GM12878 (cell line): ENCODE data around the gene HTR1D. TPM values are rescaled to one million over a fixed set of nuclear protein-coding genes. Genes with fewer than 3 reads are reported as not detected.

ENCODE experiments used
- ATAC-seq: fragments of 200-7000 bp; cut with Tn5 transposase; 3 replicates; pipeline ENCODE4 v1.9.1; 2020; ENCODE audit warnings: mild to moderate bottlenecking, moderate library complexity
- BruUV-seq: library from RNA; stranded (reverse); fragments of 400-500 nt; replicated peaks from 2 replicates; lab custom pipeline; 2021; lab: Mats Ljungman, UMichigan
- CTCF ChIA-PET: fragments of 300-600 bp; sonication (Branson Sonifier 250); formaldehyde crosslinking; extraction: SDS; loops from one replicate; lab custom pipeline; 2021; ENCODE audit warnings: inconsistent platforms; lab: Yijun Ruan, JAX
- POLR2A ChIA-PET: fragments of 350-600 bp; formaldehyde crosslinking; extraction: SDS; loops from one replicate; lab custom pipeline; 2021; ENCODE audit warnings: inconsistent platforms; lab: Charles Lee
- RAD21 ChIA-PET: fragments of 300-600 bp; sonication (Branson Sonifier 250); formaldehyde crosslinking; loops from one replicate; lab custom pipeline; 2023; ENCODE audit warnings: antibody characterized with exemption; ENCODE audit not compliant: unreplicated experiment; lab: Charles Lee
- SMC1A ChIA-PET: fragments of 300-600 bp; sonication (Branson Sonifier 250); formaldehyde crosslinking; loops from one replicate; lab custom pipeline; 2023; ENCODE audit not compliant: unreplicated experiment, uncharacterized antibody; lab: Charles Lee
- DNase-seq: peaks from one replicate; pipeline ENCODE4 v3.0.0-alpha.2; 2011; ENCODE audit warnings: low read depth, low spot score
- FAIRE-seq: peaks from 3 replicates; lab custom pipeline; 2011; peaks lifted over from hg19 to GRCh38; lab: Jason Lieb, UNC
- H2AFZ ChIP-seq: 2 replicates; pipeline ENCODE4 v1.6.0; 2011; ENCODE audit warnings: low read depth, low read length, control low read depth; ENCODE audit not compliant: control insufficient read depth
- H3K27ac ChIP-seq: 2 replicates; pipeline ENCODE4 v1.5.1; 2011; ENCODE audit warnings: control low read depth; ENCODE audit not compliant: control insufficient read depth, insufficient read depth
- H3K27me3 ChIP-seq, 2 experiments: replicated peaks in 1 of 2; 2 replicates each; pipeline versions ENCODE4 v1.6.0 to v1.6.1; 2011; ENCODE audit warnings: low read length in 1 of 2; ENCODE audit not compliant: control insufficient read depth in 2 of 2, insufficient read depth in 2 of 2
- H3K36me3 ChIP-seq, 2 experiments: 2 replicates each; pipeline ENCODE4 v1.5.1; 2011; ENCODE audit warnings: low read length in 1 of 2; ENCODE audit not compliant: control insufficient read depth in 2 of 2, insufficient read depth in 2 of 2
- H3K4me1 ChIP-seq: 2 replicates; pipeline ENCODE4 v1.6.1; 2011; ENCODE audit warnings: mild to moderate bottlenecking, low read length, moderate library complexity, mixed read lengths; ENCODE audit not compliant: control insufficient read depth, insufficient read depth
- H3K4me2 ChIP-seq: 2 replicates; pipeline ENCODE4 v1.6.0; 2011; ENCODE audit warnings: control low read depth; ENCODE audit not compliant: control insufficient read depth, insufficient read depth
- H3K4me3 ChIP-seq: fragments of 200-600 bp; sonication (generic); 2 replicates; pipeline ENCODE4 v1.5.1; 2016
- H3K79me2 ChIP-seq: 2 replicates; pipeline ENCODE4 v1.6.0; 2011; ENCODE audit warnings: low read length; ENCODE audit not compliant: control insufficient read depth, insufficient read depth
- H3K9ac ChIP-seq: 2 replicates; pipeline ENCODE4 v1.8.0; 2011; ENCODE audit warnings: low read length, control low read depth, mixed read lengths; ENCODE audit not compliant: control insufficient read depth, insufficient read depth
- H3K9me3 ChIP-seq: replicated peaks from 3 replicates; pipeline ENCODE4 v1.5.1; 2011; ENCODE audit warnings: mild to moderate bottlenecking, low read length; ENCODE audit not compliant: control insufficient read depth, insufficient read depth
- H4K20me1 ChIP-seq: 2 replicates; pipeline ENCODE4 v1.6.0; 2011; ENCODE audit not compliant: control insufficient read depth, insufficient read depth
- BHLHE40 ChIP-seq, 2 experiments: fragments of 450-650 bp in 1 of 2; IDR thresholded peaks; 2 replicates each; pipeline ENCODE4 v1.6.1; 2011 to 2017; ENCODE audit warnings: low read depth in 2 of 2, borderline replicate concordance in 1 of 2, improper control_type of control experiment in 1 of 2, low read length in 1 of 2, mild to moderate bottlenecking in 1 of 2
- BRCA1 ChIP-seq: IDR thresholded peaks from 2 replicates; pipeline ENCODE4 v1.6.1; 2011; ENCODE audit warnings: low read depth, low read length, improper control_type of control experiment
- ESRRA ChIP-seq: IDR thresholded peaks from 2 replicates; pipeline ENCODE4 v1.6.1; 2012; ENCODE audit warnings: mild to moderate bottlenecking, low read length, improper control_type of control experiment
- FOXK2 ChIP-seq: fragments of 450-650 bp; IDR thresholded peaks from 2 replicates; pipeline ENCODE4 v1.6.1; 2017; ENCODE audit warnings: mild to moderate bottlenecking, moderate library complexity
- KDM1A ChIP-seq: fragments of 200-600 bp; sonication (generic); IDR thresholded peaks from 2 replicates; pipeline ENCODE4 v1.6.1; 2016; ENCODE audit warnings: borderline replicate concordance
- KLF5 ChIP-seq: fragments of 450-650 bp; IDR thresholded peaks from 2 replicates; pipeline ENCODE4 v1.6.1; 2014; ENCODE audit warnings: mild to moderate bottlenecking; ENCODE audit not compliant: partially characterized antibody
- LARP7 ChIP-seq: fragments of 450-650 bp; IDR thresholded peaks from 2 replicates; pipeline ENCODE4 v1.6.1; 2017; ENCODE audit warnings: mild to moderate bottlenecking
- NRF1 ChIP-seq: conservative IDR thresholded peaks from 2 replicates; pipeline ENCODE4 v1.6.1; 2011; ENCODE audit warnings: mild to moderate bottlenecking, low read depth, low read length, improper control_type of control experiment
- SMARCA5 ChIP-seq: fragments of 450-650 bp; IDR thresholded peaks from 2 replicates; pipeline ENCODE4 v1.6.1; 2017; ENCODE audit warnings: mild to moderate bottlenecking
- WGBS: methylation state at CpG from one replicate; pipeline ENCODE4 v1.1.6; 2016; ENCODE audit warnings: low lambda C conversion rate; ENCODE audit not compliant: insufficient replicate concordance, insufficient coverage; ENCODE audit errors: missing lambda C conversion rate; 5-methylcytosine and 5-hydroxymethylcytosine counted together
- in situ Hi-C: fragments of 300-500 bp; cut with MboI; formaldehyde crosslinking; loops from 9 replicates; pipeline ENCODE4 v1.14.3; 2018; ENCODE audit warnings: mixed read lengths
- intact Hi-C: fragments of 100-400 bp; cut with micrococcal nuclease; formaldehyde crosslinking; loops from one replicate; pipeline ENCODE4 v1.14.2; 2022; ENCODE audit not compliant: unreplicated experiment
- polyA plus RNA-seq, 11 experiments: library from polyadenylated mRNA; depleted of rRNA in 4 of 11; unstranded in 6 of 11; stranded (reverse) in 5 of 11; fragments of >200 nt; fragmentation: Nextera tagmentation in 4 of 11; fragmentation: Illumina TruSeq in 1 of 11; extraction: Ambion mirVana in 4 of 11; extraction: Trizol in 1 of 11; gene quantifications; 1 replicate in 1 of 11; 2 replicates in 10 of 11; pipeline versions ENCODE4 v1.2.1 to v1.2.3, GENCODE V29; 2011 to 2016; ENCODE audit warnings: inconsistent platforms in 2 of 11, missing spikeins in 2 of 11, low read depth in 1 of 11
- total RNA-seq, 4 experiments: library from RNA; depleted of rRNA in 3 of 4; stranded (reverse); fragments of >200 nt in 3 of 4; fragmentation: Illumina TruSeq in 1 of 4; extraction: Trizol in 1 of 4; gene quantifications; 2 replicates each; pipeline versions ENCODE4 v1.2.1 to v1.2.3, GENCODE V29; 2013 to 2021
- TF ChIP-seq, protein P1 (sequence below): IDR thresholded peaks from 2 replicates; pipeline ENCODE4 v1.6.1; 2012; ENCODE audit warnings: mild to moderate bottlenecking, low read depth, low read length

Gene HTR1D
- total and polyA plus RNA-seq, 10 of the 15 experiments (the other 5 are each of a cell fraction or from before 2014, with no cell fraction given) = 0.07 TPM; not detected in 9

DNA sequence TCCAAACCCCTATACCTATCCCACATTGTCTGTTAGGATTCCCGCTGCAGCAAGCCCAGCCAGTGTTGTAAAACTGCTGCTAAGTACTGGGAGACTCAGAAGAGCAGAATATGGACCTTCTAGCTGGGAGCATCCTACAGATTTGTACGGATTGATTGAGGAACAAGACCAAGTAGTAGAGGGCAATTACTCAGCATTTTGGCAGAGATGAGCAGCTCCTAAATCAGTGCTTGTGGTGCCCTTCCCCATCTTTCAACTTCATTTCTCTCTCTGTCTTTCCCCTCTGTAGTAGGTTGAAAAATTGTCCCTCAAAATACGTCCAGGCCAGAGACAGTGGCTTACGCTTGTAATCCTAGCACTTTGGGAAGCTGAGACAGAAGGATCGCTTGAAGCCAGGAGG lies 37.3 kb upstream of the HTR1D start:
- TF ChIP-seq LARP7 = no peak
- no peak for TF ChIP-seq BHLHE40 (IDR thresholded peaks at IDR 0.05; ENCODE audit: borderline replicate concordance in 1 of 2, low read depth in 2 of 2, low read length in 1 of 2)
- no peak for TF ChIP-seq FOXK2
- TF ChIP-seq NRF1 = no peak
- no peak for TF ChIP-seq ESRRA
- no peak for TF ChIP-seq BRCA1
- TF ChIP-seq, protein P1, sequence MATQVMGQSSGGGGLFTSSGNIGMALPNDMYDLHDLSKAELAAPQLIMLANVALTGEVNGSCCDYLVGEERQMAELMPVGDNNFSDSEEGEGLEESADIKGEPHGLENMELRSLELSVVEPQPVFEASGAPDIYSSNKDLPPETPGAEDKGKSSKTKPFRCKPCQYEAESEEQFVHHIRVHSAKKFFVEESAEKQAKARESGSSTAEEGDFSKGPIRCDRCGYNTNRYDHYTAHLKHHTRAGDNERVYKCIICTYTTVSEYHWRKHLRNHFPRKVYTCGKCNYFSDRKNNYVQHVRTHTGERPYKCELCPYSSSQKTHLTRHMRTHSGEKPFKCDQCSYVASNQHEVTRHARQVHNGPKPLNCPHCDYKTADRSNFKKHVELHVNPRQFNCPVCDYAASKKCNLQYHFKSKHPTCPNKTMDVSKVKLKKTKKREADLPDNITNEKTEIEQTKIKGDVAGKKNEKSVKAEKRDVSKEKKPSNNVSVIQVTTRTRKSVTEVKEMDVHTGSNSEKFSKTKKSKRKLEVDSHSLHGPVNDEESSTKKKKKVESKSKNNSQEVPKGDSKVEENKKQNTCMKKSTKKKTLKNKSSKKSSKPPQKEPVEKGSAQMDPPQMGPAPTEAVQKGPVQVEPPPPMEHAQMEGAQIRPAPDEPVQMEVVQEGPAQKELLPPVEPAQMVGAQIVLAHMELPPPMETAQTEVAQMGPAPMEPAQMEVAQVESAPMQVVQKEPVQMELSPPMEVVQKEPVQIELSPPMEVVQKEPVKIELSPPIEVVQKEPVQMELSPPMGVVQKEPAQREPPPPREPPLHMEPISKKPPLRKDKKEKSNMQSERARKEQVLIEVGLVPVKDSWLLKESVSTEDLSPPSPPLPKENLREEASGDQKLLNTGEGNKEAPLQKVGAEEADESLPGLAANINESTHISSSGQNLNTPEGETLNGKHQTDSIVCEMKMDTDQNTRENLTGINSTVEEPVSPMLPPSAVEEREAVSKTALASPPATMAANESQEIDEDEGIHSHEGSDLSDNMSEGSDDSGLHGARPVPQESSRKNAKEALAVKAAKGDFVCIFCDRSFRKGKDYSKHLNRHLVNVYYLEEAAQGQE = no peak
- no peak for TF ChIP-seq KDM1A
- no peak for TF ChIP-seq KLF5
- TF ChIP-seq SMARCA5 = no peak
- intact Hi-C loops (no loop called here), in situ Hi-C loops (no loop called here)
- ATAC-seq (no peak), DNase-seq (no peak), FAIRE-seq (no peak)
- Histone ChIP-seq H3K4me2 (no peak overlapping the region), H3K9ac (no peak overlapping the region), H3K27ac (no peak overlapping the region), H3K4me1 (peaks cover 4% of the 10 kb centered on the region; the same call in 1 of the 2 replicates), H3K36me3 (no peaks in the 10 kb centered on the region), H4K20me1 (no peaks in the 10 kb centered on the region), H3K27me3 (no peaks in the 10 kb centered on the region), H3K4me3 (no peak overlapping the region), H3K9me3 (no peaks in the 10 kb centered on the region), H2AFZ (no peak overlapping the region), H3K79me2 (no peaks in the 10 kb centered on the region)
- POLR2A ChIA-PET = no interaction called here
- WGBS = 68% methylated on average over 5 of the region's 5 CpGs
- no TSS peak for BruUV-seq
- RAD21 ChIA-PET = no interaction called here
- SMC1A ChIA-PET = interaction anchor here (1.6 kb wide), 1 partner anchor 9 kb away, joined by 3 read pairs; no protein-coding TSS in a partner anchor
- CTCF ChIA-PET = no interaction called here
